Activated CD8-positive, alpha-beta T cell treated with anti-CD3 and anti-CD28 coated beads for 36 hours (primary cell): ENCODE results near the gene VIPR2. TPM values are rescaled to one million over a fixed set of nuclear protein-coding genes. Genes with fewer than 3 reads are reported as not detected.

Source experiments
- ATAC-seq: fragments of 200-7000 bp; cut with Tn5 transposase; one replicate; pipeline ENCODE4 v1.10.0; 2021; ENCODE audit warnings: mild to moderate bottlenecking, moderate library complexity
- CTCF ChIA-PET: fragments of 350-600 bp; sonication (Branson Sonifier 250); formaldehyde crosslinking; loops from one replicate; lab custom pipeline; 2021; ENCODE audit warnings: antibody characterized with exemption; lab: Charles Lee
- POLR2A ChIA-PET: fragments of 350-600 bp; sonication (Branson Sonifier 250); formaldehyde crosslinking; loops from one replicate; lab custom pipeline; 2021; ENCODE audit warnings: antibody characterized with exemption; lab: Charles Lee
- DNase-seq: peaks from one replicate; pipeline ENCODE4 v3.0.0-alpha.2; 2020
- H3K27ac Mint-ChIP-seq: one replicate; pipeline ENCODE4 v1.8.0; 2021; ENCODE audit warnings: mild to moderate bottlenecking, mixed read lengths
- H3K27me3 Mint-ChIP-seq: one replicate; pipeline ENCODE4 v1.8.0; 2021; ENCODE audit warnings: mixed read lengths
- H3K36me3 Mint-ChIP-seq: one replicate; pipeline ENCODE4 v1.8.0; 2021; ENCODE audit warnings: low read depth, mixed read lengths
- H3K4me1 Mint-ChIP-seq: one replicate; pipeline ENCODE4 v1.8.0; 2021; ENCODE audit warnings: low read depth, mixed read lengths
- H3K4me3 Mint-ChIP-seq: one replicate; pipeline ENCODE4 v1.8.0; 2021; ENCODE audit warnings: mild to moderate bottlenecking, moderate library complexity, mixed read lengths
- H3K9me3 Mint-ChIP-seq: one replicate; pipeline ENCODE4 v1.8.0; 2021; ENCODE audit warnings: mixed read lengths
- CTCF ChIP-seq: fragments of 200-600 bp; IDR thresholded peaks from one replicate; pipeline ENCODE4 v1.8.0; 2022; ENCODE audit warnings: antibody characterized with exemption, mild to moderate bottlenecking
- intact Hi-C: fragments of 100-400 bp; cut with micrococcal nuclease; formaldehyde crosslinking; loops from one replicate; pipeline ENCODE4 v1.10.0; 2022
- total RNA-seq, 2 experiments: library from RNA; stranded (reverse); gene quantifications; one replicate each; pipeline ENCODE4 v1.2.3, GENCODE V29; 2021

VIPR2 gene
- total RNA-seq, 2 experiments from 2014 or later: 0.09 TPM; not detected in 1

GRCh38 chr7:159151231-159151630, 6.6 kb upstream of the VIPR2 start:
- no peak overlapping the region for H3K4me3 Mint-ChIP-seq
- no peaks in the 10 kb centered on the region for H3K9me3 Mint-ChIP-seq
- CTCF ChIA-PET: no interaction called here
- H3K27ac Mint-ChIP-seq: no peak overlapping the region
- DNase-seq: no peak
- intact Hi-C loops: no loop called here
- H3K27me3 Mint-ChIP-seq: no peaks in the 10 kb centered on the region
- ATAC-seq: no peak
- no peak for TF ChIP-seq CTCF
- no peaks in the 10 kb centered on the region for H3K36me3 Mint-ChIP-seq
- POLR2A ChIA-PET: interaction anchor here (1.0 kb wide), 1 partner anchor 9 kb away, joined by 5 read pairs; no protein-coding TSS in a partner anchor
- no peaks in the 10 kb centered on the region for H3K4me1 Mint-ChIP-seq

DNA sequence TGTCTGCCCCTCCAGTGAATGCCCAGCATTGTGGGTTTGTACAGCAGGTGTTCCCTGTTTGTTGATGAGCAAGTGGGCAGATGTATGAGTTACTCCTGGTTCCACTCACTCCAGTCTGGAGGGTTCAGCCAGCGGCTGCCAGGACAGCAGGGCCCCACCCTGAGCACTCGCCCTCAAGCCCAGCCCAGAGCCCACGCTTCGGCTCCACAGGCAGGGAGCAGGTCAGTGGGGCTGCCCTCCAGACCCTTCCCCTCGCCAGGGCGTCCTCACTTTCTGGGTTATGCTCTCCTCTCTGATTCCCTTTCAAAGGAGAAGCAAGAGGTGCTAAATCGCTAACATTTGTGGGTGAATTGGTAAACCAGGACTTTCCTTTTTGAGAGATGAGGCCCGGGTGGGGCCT, 4.8 kb upstream of the VIPR2 start:
- DNase-seq (no peak), ATAC-seq (no peak)
- intact Hi-C loops: no loop called here
- Mint-ChIP-seq H3K27ac (no peak overlapping the region), H3K4me3 (no peak overlapping the region), H3K27me3 (peaks cover 4% of the 10 kb centered on the region), H3K9me3 (no peaks in the 10 kb centered on the region), H3K4me1 (no peaks in the 10 kb centered on the region), H3K36me3 (no peaks in the 10 kb centered on the region)
- no peak for TF ChIP-seq CTCF
- POLR2A ChIA-PET: no interaction called here
- CTCF ChIA-PET: no interaction called here

DNA sequence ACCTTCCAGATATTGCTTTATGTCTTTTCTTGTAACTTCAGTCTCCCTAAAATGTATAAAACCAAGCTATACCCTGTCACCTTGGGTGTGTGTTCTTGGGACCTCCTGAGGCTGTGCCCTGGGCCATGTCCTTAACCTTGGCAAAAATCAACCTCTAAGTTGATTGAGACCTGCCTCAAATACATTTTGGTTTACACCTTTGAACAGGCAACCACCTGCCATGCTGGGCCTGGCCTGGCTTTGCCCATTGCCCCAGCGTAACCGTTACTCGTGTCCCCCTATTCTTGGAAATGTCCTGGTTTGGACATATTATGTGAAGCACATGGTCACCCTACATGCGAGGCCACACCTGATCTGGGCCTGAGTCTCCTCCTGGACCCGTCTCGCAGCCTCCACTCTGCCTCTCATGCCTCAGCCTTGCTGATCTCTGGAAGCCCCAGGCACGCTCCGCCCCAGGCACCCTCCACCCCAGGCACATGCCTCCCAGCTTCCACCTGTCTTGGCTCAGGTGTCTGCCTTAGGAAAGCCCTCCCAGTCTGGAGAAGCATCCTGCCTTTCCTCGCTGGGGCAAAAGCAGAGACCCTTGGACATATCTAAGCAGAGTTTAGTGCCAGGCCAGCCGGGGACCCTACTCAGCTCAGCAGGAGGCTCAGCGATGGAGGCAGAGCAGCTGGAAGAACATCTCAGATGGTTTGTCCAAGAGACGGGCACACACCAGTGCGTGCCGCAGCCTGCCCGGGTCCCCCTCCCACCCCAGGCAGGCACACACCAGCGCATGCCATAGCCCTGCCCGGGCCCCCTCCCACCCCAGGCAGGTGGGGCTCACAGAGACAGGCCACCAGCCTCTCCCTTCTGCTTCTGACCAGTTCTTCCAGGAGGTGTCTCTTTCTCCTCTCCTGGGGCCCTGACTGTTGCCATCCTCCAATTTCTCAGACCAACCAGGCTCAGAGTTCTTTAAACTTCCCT, 4.0 kb upstream of the VIPR2 start:
- peaks cover 9% of the 10 kb centered on the region for H3K27me3 Mint-ChIP-seq
- H3K9me3 Mint-ChIP-seq: no peaks in the 10 kb centered on the region
- intact Hi-C loops: no loop called here
- TF ChIP-seq CTCF: no peak
- no peak overlapping the region for H3K27ac Mint-ChIP-seq
- H3K4me3 Mint-ChIP-seq: no peak overlapping the region
- ChIA-PET POLR2A (no interaction called here), CTCF (interaction anchor here (0.9 to 1.3 kb wide), 2 partner anchors 103 to 172 kb away, joined by 3 read pairs; no protein-coding TSS in a partner anchor)
- DNase-seq (no peak), ATAC-seq (no peak)
- no peaks in the 10 kb centered on the region for H3K4me1 Mint-ChIP-seq
- H3K36me3 Mint-ChIP-seq: no peaks in the 10 kb centered on the region

DNA sequence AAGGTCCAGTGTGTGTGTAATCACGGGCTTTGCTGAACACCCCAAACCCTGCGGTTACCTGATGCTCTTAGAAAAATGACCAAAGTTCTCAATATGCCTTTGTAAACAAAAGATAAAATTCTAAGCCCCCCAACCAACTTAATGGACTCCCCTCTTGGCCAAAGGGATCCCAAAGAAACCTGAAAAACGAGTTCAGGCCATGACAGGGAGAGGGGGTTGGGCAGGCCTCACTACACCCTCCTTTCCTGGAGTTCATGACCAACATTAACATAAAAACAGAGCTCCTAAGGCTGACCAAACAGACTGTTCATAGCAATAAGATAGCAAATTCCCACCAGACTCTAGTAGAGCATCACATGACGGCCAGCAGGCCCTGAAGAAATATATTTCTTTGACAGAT, 3.0 kb upstream of the VIPR2 start:
- no peak for TF ChIP-seq CTCF
- no peak overlapping the region for H3K4me3 Mint-ChIP-seq
- ChIA-PET CTCF (interaction anchor here (0.9 to 1.3 kb wide), 2 partner anchors 104 to 170 kb away, joined by 3 read pairs; no protein-coding TSS in a partner anchor), POLR2A (no interaction called here)
- no peak overlapping the region for H3K27ac Mint-ChIP-seq
- DNase-seq: no peak
- H3K36me3 Mint-ChIP-seq: no peaks in the 10 kb centered on the region
- ATAC-seq: no peak
- no peaks in the 10 kb centered on the region for H3K4me1 Mint-ChIP-seq
- peaks cover 17% of the 10 kb centered on the region for H3K27me3 Mint-ChIP-seq
- no peaks in the 10 kb centered on the region for H3K9me3 Mint-ChIP-seq
- intact Hi-C loops: no loop called here

GRCh38 chr7:159147246-159147645, 2.6 kb upstream of the VIPR2 start:
- ChIA-PET CTCF (interaction anchor here (0.9 kb wide), 1 partner anchor 105 kb away, joined by 3 read pairs; no protein-coding TSS in a partner anchor), POLR2A (no interaction called here)
- H3K36me3 Mint-ChIP-seq: no peaks in the 10 kb centered on the region
- peaks cover 18% of the 10 kb centered on the region for H3K27me3 Mint-ChIP-seq
- TF ChIP-seq CTCF: no peak
- DNase-seq: no peak
- no peak for ATAC-seq
- no peak overlapping the region for H3K27ac Mint-ChIP-seq
- intact Hi-C loops: no loop called here
- no peak overlapping the region for H3K4me3 Mint-ChIP-seq
- no peaks in the 10 kb centered on the region for H3K9me3 Mint-ChIP-seq
- H3K4me1 Mint-ChIP-seq: no peaks in the 10 kb centered on the region
